SU-DHL-6 (cell line): Measurements from ENCODE around the gene BSCL2.

ENCODE experiments used
- H2AFZ ChIP-seq: fragments of 200-600 bp; sonication (generic); 2 replicates; pipeline ENCODE4 v1.6.1; 2014; ENCODE audit warnings: low read depth, mild to moderate bottlenecking, moderate library complexity, mixed read lengths, antibody characterized with exemption, low read length; ENCODE audit not compliant: severe bottlenecking
- H3F3A ChIP-seq: fragments of 200-600 bp; shearing (Covaris generic); 2 replicates; pipeline ENCODE4 v1.6.0; 2016; ENCODE audit warnings: antibody characterized with exemption, mild to moderate bottlenecking; ENCODE audit not compliant: insufficient read depth
- H3K27ac ChIP-seq: fragments of 200-600 bp; sonication (generic); 2 replicates; pipeline ENCODE4 v1.5.1; 2016; ENCODE audit warnings: low read depth, mild to moderate bottlenecking, low read length, moderate library complexity, mixed read lengths
- H3K27me3 ChIP-seq: fragments of 200-600 bp; sonication (generic), shearing (Covaris generic); 2 replicates; pipeline ENCODE4 v1.6.0; 2014; ENCODE audit warnings: mild to moderate bottlenecking, low read length
- H3K36me3 ChIP-seq: fragments of 200-600 bp; sonication (generic); 2 replicates; pipeline ENCODE4 v1.6.1; 2014; ENCODE audit warnings: mild to moderate bottlenecking, low read length, mixed read lengths
- H3K4me2 ChIP-seq: fragments of 300-600, 200-600 bp; shearing (Covaris generic), sonication (generic); 2 replicates; pipeline ENCODE4 v1.6.0; 2014; ENCODE audit warnings: low read length, low read depth, mild to moderate bottlenecking; ENCODE audit not compliant: poor library complexity, severe bottlenecking
- H3K4me3 ChIP-seq: fragments of 200-600 bp; sonication (generic); 2 replicates; pipeline ENCODE4 v1.5.1; 2014; ENCODE audit warnings: antibody characterized with exemption, low read length, mild to moderate bottlenecking, mixed read lengths; ENCODE audit not compliant: insufficient read depth, poor library complexity, severe bottlenecking
- H3K79me2 ChIP-seq: fragments of 200-600 bp; sonication (generic); 2 replicates; pipeline ENCODE4 v1.6.1; 2014; ENCODE audit warnings: mild to moderate bottlenecking, low read length, moderate library complexity; ENCODE audit not compliant: insufficient read depth
- H3K9ac ChIP-seq: fragments of 200-600 bp; sonication (generic); 2 replicates; pipeline ENCODE4 v1.7.0; 2014; ENCODE audit warnings: mild to moderate bottlenecking, low read length
- H3K9me2 ChIP-seq: fragments of 200-600 bp; sonication (generic); replicated peaks from 2 replicates; pipeline ENCODE4 v1.6.1; 2014; ENCODE audit warnings: low read length; ENCODE audit not compliant: insufficient read depth
- H3K9me3 ChIP-seq: fragments of 200-600 bp; sonication (generic); 2 replicates; pipeline ENCODE4 v1.6.1; 2014; ENCODE audit warnings: low read length, mixed read lengths; ENCODE audit not compliant: insufficient read depth
- H4K20me1 ChIP-seq: fragments of 200-600 bp; sonication (generic); 2 replicates; pipeline ENCODE4 v1.6.1; 2014; ENCODE audit warnings: low read depth, mild to moderate bottlenecking, antibody characterized with exemption, low read length, moderate library complexity, mixed read lengths
- CTCF ChIP-seq: fragments of 200-600 bp; sonication (generic); IDR thresholded peaks from one replicate; pipeline ENCODE4 v1.5.1; 2017; ENCODE audit warnings: antibody characterized with exemption, mild to moderate bottlenecking, low read length, moderate library complexity; ENCODE audit not compliant: insufficient read depth, poor library complexity, severe bottlenecking
- EZH2phosphoT487 ChIP-seq: fragments of 200-600 bp; sonication (generic), shearing (Covaris generic); conservative IDR thresholded peaks from 2 replicates; pipeline ENCODE4 v1.6.1; 2018; ENCODE audit warnings: mild to moderate bottlenecking, antibody characterized with exemption, low read length, moderate library complexity, mixed read lengths

The BSCL2 gene

GRCh38 chr11:62680825-62681240 is 26.4 kb downstream of the BSCL2 start:
- Histone ChIP-seq H3K9me3 (no peaks in the 10 kb centered on the region), H3K27ac (peak overlapping the region; percentile 41; the same call in 1 of the 2 replicates), H3K27me3 (no peaks in the 10 kb centered on the region), H3F3A (peaks cover 13% of the 10 kb centered on the region), H3K4me3 (no peak overlapping the region), H3K36me3 (no peaks in the 10 kb centered on the region), H3K9me2 (no peaks in the 10 kb centered on the region), H3K9ac (no peak overlapping the region), H3K79me2 (peaks cover 12% of the 10 kb centered on the region; the same call in 1 of the 2 replicates), H2AFZ (peak overlapping the region; percentile 92), H3K4me2 (peak overlapping the region; percentile 23), H4K20me1 (no peaks in the 10 kb centered on the region)
- TF ChIP-seq CTCF (peak; percentile 39), EZH2phosphoT487 (no peak)

- H4K20me1 ChIP-seq = no peaks in the 10 kb centered on the region
- H3K4me3 ChIP-seq = peak within 1 kb of the TSS; percentile 90
- H3K9me3 ChIP-seq = no peaks in the 10 kb centered on the region
- no peaks in the 10 kb centered on the region for H3K27me3 ChIP-seq
- TF ChIP-seq CTCF (no peak), EZH2phosphoT487 (no peak)
- H3F3A ChIP-seq = peaks cover 17% of the 10 kb centered on the region
- H3K9ac ChIP-seq = peak within 1 kb of the TSS; percentile 92
- no peaks in the 10 kb centered on the region for H3K9me2 ChIP-seq
- no peaks in the 10 kb centered on the region for H3K36me3 ChIP-seq
- peaks cover 17% of the 10 kb centered on the region; the same call in 1 of the 2 replicates for H3K79me2 ChIP-seq
- H3K27ac ChIP-seq = peak within 1 kb of the TSS; percentile 56
- H3K4me2 ChIP-seq = peak within 1 kb of the TSS; percentile 64
- peak within 1 kb of the TSS; percentile 57 for H2AFZ ChIP-seq
Observed at GRCh38 chr11:62678770-62679696, 28.2 kb downstream of the BSCL2 start, which contains the start of gene UBXN1. Gene UBXN1, minus strand, starts transcription at chr11:62679073. Its CDS starts 150 bp downstream, at chr11:62678923.

- H3F3A ChIP-seq = peaks cover 19% of the 10 kb centered on the region
- peaks cover 21% of the 10 kb centered on the region; the same call in 1 of the 2 replicates for H3K79me2 ChIP-seq
- H4K20me1 ChIP-seq = no peaks in the 10 kb centered on the region
- H3K27ac ChIP-seq = peak overlapping the region; percentile 56
- H3K9ac ChIP-seq = peak overlapping the region; percentile 92
- H3K9me2 ChIP-seq = no peaks in the 10 kb centered on the region
- no peaks in the 10 kb centered on the region for H3K36me3 ChIP-seq
- peak overlapping the region; percentile 64 for H3K4me2 ChIP-seq
- H3K9me3 ChIP-seq = no peaks in the 10 kb centered on the region
- no peaks in the 10 kb centered on the region for H3K27me3 ChIP-seq
- TF ChIP-seq EZH2phosphoT487 = no peak
- TF ChIP-seq CTCF = no peak
- peak overlapping the region; percentile 90 for H3K4me3 ChIP-seq
- H2AFZ ChIP-seq = no peak overlapping the region
Observed at GRCh38 chr11:62678433-62678769, 28.8 kb downstream of the BSCL2 start.
